Stimulated activated CD4-positive, alpha-beta T cell treated with anti-CD3 and anti-CD28 coated beads, Interleukin-15, amount 100 ng/mL, for 48 hours (primary cell): ENCODE data around the gene EHD1.

Experiments used
- DNase-seq, 2 donors: peaks; one replicate each; pipeline ENCODE4 v3.0.0-alpha.2; 2020; ENCODE audit warnings: low read depth in 2 of 2

Gene EHD1

GRCh38 chr11:64878494-64879243 lies at the start of gene EHD1:
Gene EHD1, minus strand, starts transcription at chr11:64878621. Its CDS starts 157 bp downstream, at chr11:64878464.
- DNase-seq: peak; percentile 99 to 100

GRCh38 chr11:64926689-64927088 lies 48.3 kb upstream of the EHD1 start:
- DNase-seq: no peak

DNA sequence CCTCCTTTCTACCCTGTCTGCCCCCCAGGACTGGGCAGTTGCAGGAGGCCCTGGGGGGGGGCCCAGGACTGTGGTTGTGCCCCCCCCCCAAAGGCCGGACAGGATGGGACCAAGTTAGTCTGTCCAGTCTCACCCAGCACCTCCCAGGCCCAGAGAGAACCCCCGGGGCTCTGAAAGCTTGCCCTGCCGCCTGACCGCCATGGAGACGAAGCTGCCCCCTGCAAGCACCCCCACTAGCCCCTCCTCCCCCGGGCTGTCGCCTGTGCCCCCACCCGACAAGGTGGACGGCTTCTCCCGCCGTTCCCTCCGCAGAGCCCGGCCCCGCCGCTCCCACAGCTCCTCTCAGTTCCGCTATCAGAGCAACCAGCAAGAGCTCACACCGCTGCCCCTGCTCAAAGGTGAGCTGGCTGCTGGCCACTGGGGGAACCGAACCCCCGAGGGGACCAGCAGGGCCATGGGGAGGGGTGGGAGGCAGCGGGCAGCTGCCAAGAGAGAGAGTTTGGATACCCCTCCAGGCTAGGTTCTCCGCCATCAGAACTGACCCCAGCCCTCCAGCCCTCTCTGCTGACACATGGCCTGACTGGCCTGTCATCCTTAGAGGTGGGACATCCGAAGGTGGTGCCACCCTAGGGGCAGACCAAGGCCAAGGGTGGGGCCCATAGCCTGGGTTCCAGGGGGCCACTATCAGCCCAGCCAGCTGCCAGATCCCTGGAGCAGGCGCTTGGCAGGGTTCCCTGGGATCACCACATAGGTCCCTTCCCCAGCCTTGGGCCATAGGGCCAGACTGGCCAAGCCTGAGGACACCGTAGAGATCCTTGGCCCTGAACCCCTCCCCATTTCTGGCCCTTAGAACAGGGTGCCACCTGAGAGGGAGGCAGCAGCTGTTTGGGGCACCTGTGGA lies 47.4 kb upstream of the EHD1 start:
- DNase-seq: no peak

- DNase-seq: no peak
Observed at GRCh38 chr11:64924910-64925284, 46.5 kb upstream of the EHD1 start.

- peak; percentile 78 to 87 for DNase-seq
Observed at GRCh38 chr11:64923944-64924909, 45.8 kb upstream of the EHD1 start, which contains the start of gene PPP2R5B. Gene PPP2R5B, plus strand, starts transcription at chr11:64924689. Its CDS starts 1,046 bp downstream, at chr11:64925735.

DNA sequence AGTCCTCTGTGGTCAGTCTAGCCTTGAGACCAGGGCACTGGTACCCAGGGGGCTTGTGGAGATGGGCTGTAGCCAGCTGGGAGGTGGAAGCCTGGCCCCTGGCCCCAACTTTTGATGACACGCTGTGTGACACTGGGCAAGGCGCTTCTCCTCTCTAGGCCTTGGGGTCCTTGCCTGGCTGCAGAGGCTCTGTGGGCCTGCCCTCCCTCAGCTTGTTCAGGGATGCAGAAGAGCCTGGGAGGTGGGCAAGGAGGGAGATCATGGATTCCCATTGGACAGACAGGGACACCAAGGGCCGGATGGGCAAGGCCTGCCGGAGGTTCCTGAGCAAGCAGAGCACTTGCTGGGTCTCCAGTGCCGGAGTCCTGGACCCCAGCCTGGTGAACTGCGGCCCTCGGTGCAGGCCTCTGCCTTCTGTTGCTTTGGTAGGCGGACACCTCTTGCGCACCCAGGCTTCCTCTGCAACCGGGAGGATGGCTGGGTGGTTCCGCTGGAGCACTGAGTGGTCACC lies 44.8 kb upstream of the EHD1 start:
- DNase-seq: no peak

- no peak for DNase-seq
Observed at GRCh38 chr11:64921384-64921783, 43.0 kb upstream of the EHD1 start.

DNA sequence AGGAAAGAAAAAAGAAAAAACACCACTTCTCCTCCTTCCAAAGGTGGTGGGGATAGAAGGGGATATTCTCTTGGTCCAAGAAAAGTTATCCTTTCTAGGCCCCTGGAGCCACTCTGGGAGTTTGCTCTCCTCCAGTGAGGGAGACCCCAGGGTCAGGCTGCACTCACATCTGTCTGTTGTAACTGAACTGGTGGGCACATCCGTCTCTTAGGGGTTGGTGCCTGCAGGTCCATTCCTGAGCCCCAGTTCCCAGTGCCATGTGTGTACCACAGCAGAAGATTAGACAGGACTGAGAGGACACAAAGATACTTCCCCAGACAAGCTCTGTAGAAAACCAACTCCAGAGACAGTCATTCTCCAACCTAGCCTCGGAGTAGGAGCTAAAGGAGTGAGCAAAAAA lies 41.7 kb upstream of the EHD1 start:
- no peak for DNase-seq

DNA sequence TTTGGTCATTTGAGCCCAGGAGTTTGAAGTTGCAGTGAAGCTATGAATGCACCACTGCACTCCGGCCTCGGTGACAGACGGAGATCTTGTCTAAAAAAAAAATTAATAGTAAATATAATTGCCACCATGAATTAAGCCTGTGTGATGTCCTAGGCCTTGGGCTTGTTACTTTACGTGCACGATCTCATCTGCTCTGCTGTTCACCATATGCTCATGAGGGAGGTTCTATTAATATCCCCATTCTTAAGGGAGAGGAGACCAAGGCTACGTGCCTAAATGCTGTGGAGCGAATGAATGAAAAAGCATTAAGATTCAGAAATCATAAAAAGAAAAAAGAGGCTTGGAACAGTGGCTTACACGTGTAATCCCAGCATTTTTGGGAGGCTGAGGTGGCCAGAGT lies 41.2 kb upstream of the EHD1 start:
- no peak for DNase-seq

GRCh38 chr11:64918017-64918416 lies 39.6 kb upstream of the EHD1 start:
- DNase-seq: no peak

- no peak for DNase-seq
Observed at GRCh38 chr11:64917663-64917995, 39.2 kb upstream of the EHD1 start.

GRCh38 chr11:64916775-64917662 lies 38.6 kb upstream of the EHD1 start, which contains the start of gene ATG2A:
Gene ATG2A, minus strand, starts transcription at chr11:64917209. Its CDS starts 74 bp downstream, at chr11:64917135.
- DNase-seq: peak; percentile 98 to 99

DNA sequence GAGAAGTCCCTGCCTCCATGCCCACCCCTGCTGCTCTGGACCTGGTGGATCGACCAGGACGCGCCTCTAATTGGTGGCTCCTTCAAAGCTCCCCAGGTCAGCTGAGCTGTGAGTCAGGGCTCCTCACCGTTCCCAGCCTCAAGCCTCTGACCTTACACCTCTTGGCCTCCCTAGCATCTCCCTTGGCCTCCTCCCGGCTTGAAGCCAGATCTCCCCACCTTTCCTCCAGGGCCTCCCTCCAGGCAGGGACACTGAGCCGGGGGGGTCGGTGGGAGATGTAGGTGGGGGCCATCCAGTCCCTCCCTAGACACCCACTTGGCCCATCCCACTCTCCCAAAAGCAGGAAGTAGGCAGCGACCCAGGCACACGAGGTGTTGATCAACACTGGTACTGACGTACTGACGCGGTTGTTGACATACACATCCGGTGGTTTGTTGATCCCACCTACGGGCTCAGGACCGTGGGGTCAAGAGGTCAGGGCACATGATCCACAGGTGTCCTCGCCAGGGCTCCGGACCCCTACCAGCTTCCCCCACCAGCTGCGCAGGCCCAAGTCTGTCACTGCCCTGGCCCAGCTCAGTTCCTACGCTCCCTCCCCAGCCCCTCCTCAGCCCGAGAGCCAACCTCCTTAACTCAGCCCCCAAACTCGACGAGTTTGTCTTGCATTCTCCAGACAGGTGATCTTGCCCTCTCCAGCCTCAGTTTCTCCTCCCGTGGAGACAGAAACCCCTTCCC lies 37.8 kb upstream of the EHD1 start:
- no peak for DNase-seq

DNA sequence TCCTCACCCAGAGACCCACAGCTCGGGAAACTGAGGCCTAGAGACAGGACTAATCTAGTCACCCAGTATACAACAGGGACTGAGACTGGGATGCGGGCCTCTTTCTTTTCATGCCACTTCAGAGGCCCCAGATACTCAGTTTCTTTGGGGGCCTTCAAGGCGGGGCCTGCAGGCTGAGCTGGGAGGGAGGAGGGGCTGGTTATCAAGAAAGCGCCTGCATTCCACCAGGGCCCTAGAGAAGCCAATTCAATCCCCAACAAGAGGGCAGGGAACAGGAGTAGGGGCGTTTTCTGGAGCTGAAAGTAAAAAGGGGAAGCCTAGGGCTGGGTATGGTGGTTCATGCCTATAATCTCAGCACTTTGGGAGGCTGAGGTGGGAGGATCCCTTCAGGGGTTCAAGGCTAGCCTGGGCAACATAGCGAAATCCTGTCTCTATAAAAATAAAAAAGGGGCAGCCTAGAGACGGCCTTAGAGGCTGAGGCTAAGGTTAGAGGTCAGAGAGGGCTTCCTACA lies 37.0 kb upstream of the EHD1 start:
- no peak for DNase-seq

- no peak for DNase-seq
Observed at GRCh38 chr11:64914123-64914522, 35.7 kb upstream of the EHD1 start.

- DNase-seq: no peak
Observed at GRCh38 chr11:64913171-64913727, 34.8 kb upstream of the EHD1 start.

DNA sequence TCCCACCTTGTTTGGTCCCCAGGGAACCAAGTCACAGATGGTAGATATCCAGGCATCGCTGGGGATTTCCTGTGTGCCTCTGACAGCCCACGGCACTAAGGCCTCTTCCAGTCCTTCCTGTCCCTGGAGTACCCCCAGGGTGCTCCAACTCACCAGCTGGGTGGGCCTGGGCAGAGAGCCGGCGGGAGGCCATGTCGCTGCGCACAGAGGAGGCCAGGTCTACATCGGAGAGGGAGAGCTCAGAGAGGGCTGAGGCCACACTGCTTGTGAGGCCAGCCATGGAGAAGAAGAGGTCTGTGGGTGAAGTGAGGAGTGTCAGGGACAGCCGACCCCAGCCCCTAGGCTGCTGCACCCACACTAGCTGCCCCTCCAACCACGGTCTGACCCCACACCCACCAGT lies 33.3 kb upstream of the EHD1 start:
- no peak for DNase-seq

DNA sequence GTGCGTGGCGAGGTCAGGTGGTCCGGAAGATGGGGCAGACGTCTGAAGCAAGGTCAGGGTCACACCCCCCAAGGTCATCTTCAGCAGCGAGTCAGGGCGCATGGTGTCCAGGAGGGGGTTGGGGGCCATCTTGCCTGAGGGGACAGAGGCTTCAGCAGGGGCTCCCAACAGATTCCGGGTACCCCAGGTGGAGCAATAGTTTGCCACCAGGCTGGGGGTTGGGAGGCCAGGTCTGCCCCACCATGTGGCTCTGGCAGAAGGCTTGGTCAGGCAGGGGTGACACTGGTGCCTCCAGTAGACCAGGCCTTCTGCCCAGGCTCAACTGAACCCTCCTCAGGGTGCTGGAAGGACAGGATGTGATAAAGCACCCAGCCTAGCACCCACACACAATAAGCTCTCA lies 32.7 kb upstream of the EHD1 start:
- no peak for DNase-seq

GRCh38 chr11:64910451-64911093 lies 32.2 kb upstream of the EHD1 start:
- DNase-seq: no peak
